Suppressor macrophage treated with lipopolysaccharide for 4 hours (primary cell): Measurements from ENCODE around the gene AMPH.
A peak's percentile ranks its signal among the peaks of the same experiment; 100 is the strongest.

ENCODE experiments used
- DNase-seq: peaks from one replicate; pipeline ENCODE4 v3.0.0-alpha.2; 2020

The AMPH gene

GRCh38 chr7:38541440-38541839, 89.7 kb downstream of the AMPH start:
- DNase-seq, result no peak

GRCh38 chr7:38539477-38540081, 91.6 kb downstream of the AMPH start:
- no peak for DNase-seq

GRCh38 chr7:38535073-38535472, 96.1 kb downstream of the AMPH start:
- DNase-seq, result no peak

- DNase-seq, result no peak
These were observed 105.3 kb downstream of the AMPH start for GRCh38 chr7:38525857-38526256.

GRCh38 chr7:38524786-38525185, 106.4 kb downstream of the AMPH start:
- no peak for DNase-seq

- no peak for DNase-seq
These were observed 110.4 kb downstream of the AMPH start for GRCh38 chr7:38520741-38521140.

- no peak for DNase-seq
These were observed 112.6 kb downstream of the AMPH start for GRCh38 chr7:38518541-38518940.

GRCh38 chr7:38512704-38513103, 118.5 kb downstream of the AMPH start:
- DNase-seq, result no peak

GRCh38 chr7:38512291-38512690, 118.9 kb downstream of the AMPH start:
- no peak for DNase-seq

GRCh38 chr7:38507384-38507783, 123.8 kb downstream of the AMPH start:
- no peak for DNase-seq

- DNase-seq, result no peak
These were observed 124.4 kb downstream of the AMPH start for GRCh38 chr7:38506756-38507155.

- DNase-seq, result no peak
These were observed 125.2 kb downstream of the AMPH start for GRCh38 chr7:38506004-38506403.

- DNase-seq, result no peak
These were observed 126.5 kb downstream of the AMPH start for GRCh38 chr7:38504684-38505083.

GRCh38 chr7:38502848-38503247, 128.3 kb downstream of the AMPH start:
- no peak for DNase-seq

- no peak for DNase-seq
These were observed 128.9 kb downstream of the AMPH start for GRCh38 chr7:38502289-38502688.

GRCh38 chr7:38492010-38492409, 139.2 kb downstream of the AMPH start:
- DNase-seq, result no peak

GRCh38 chr7:38482521-38482920, 148.7 kb downstream of the AMPH start:
- no peak for DNase-seq

GRCh38 chr7:38481401-38481800, 149.8 kb downstream of the AMPH start:
- DNase-seq, result no peak

- no peak for DNase-seq
These were observed 152.8 kb downstream of the AMPH start for GRCh38 chr7:38478404-38478803.

- DNase-seq, result no peak
These were observed 153.8 kb downstream of the AMPH start for GRCh38 chr7:38477333-38477732.

- DNase-seq, result no peak
These were observed 154.4 kb downstream of the AMPH start for GRCh38 chr7:38476764-38477163.

- DNase-seq, result no peak
These were observed 165.2 kb downstream of the AMPH start for GRCh38 chr7:38465956-38466355.

GRCh38 chr7:38463277-38464225, 167.6 kb downstream of the AMPH start:
- peak; percentile 74 for DNase-seq

- DNase-seq, result no peak
These were observed 168.4 kb downstream of the AMPH start for GRCh38 chr7:38462819-38463218.
